GM20000 (cell line): Measurements from ENCODE around the gene PARVB.

Source experiments
- DNase-seq: peaks from one replicate; pipeline ENCODE4 v3.0.0; 2012; ENCODE audit warnings: low spot score
- CTCF ChIP-seq: IDR thresholded peaks from 2 replicates; pipeline ENCODE4 v1.5.1; 2012; ENCODE audit warnings: mild to moderate bottlenecking, control low read depth; ENCODE audit errors: extremely low read depth, missing control alignments

Gene PARVB

DNA sequence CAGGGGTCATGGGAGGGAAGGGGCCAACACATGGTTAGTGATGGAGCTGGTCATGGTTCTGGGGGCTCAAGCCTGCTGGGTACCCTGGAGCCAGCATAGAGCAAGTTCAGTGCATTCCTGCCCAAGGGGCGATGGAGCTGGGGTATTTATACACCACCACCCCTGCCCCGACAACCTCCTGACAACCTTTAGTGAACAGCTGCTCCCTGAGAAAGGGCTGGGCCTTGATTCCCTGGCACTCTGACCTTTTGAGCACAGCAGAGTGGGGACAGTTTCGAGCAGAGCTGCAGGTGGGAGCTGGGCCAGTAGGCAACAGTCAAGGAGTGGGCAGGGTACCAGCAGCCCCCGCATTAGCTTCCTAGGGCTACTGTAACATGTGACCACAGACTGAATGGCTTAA is 162.6 kb downstream of the PARVB start:
- TF ChIP-seq CTCF, result no peak
- no peak for DNase-seq

GRCh38 chr22:44187652-44188230 is 163.6 kb downstream of the PARVB start:
- TF ChIP-seq CTCF, result no peak

GRCh38 chr22:44188316-44188715 is 164.2 kb downstream of the PARVB start:
- DNase-seq, result no peak
- no peak for TF ChIP-seq CTCF

More at GRCh38 chr22:44187652-44188230, 163.6 kb downstream of the PARVB start:
- no peak for DNase-seq

DNA sequence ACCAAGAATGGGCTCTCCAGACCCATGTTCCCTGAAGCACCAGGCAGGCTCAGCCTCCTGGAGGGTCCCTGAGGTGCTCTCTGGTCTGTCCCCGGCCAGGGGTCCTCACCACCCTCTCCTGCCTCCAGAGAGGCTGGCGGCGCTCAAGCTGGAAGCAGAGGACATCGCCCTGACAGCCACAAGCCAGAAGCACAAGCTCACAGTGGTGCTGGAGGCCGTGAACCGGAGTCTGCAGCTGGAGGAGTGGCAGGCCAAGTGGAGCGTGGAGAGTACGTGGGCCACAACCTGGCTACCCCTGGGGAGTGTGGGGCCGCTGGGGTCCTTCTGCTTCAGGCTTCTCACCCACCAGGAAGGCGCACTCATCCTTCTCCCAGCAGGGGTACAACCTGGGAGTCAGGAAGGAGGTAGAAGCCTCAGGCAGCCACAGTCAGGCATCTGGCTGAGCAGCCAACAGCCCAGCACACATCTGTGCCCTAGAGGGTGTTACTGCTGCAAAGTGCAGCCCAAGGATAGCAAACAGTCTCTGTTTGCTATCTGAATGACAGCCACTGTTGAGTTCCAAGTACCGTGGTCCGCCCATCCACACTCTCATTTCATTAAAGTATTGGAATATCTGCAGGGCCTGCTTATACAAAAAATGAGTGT is 165.0 kb downstream of the PARVB start:
- no peak for TF ChIP-seq CTCF
- DNase-seq, result no peak

DNA sequence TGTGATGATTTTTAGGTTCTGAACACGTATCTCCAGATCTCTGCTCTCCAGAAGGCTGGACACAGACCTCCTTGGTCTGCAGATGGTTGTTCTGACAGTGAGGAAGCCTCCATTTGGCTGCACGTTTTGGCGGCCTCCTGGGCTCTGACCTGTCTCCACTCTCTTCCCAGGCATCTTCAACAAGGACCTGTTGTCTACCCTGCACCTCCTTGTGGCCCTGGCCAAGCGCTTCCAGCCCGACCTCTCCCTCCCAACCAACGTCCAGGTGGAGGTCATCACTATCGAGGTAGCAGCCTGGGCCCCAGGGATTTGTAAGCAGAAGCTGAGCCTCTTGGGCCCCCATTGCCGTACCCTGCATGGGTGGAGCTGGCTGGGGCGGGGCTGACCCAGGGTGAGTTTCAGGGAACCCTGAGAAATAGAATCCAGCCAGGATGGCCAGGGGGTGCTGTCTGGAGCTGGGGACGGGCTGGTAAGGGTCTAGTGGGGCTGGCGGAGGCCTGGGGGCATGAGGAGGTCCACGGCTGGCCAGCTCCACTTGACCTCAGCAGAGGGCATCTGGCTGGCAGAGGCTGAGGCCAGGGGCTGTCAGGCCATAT is 166.4 kb downstream of the PARVB start:
- TF ChIP-seq CTCF, result no peak
- no peak for DNase-seq

- peak; percentile 57 for DNase-seq
- no peak for TF ChIP-seq CTCF
Observed at GRCh38 chr22:44191036-44191454, 166.9 kb downstream of the PARVB start.

GRCh38 chr22:44192098-44192815 is 168.2 kb downstream of the PARVB start:
- no peak for TF ChIP-seq CTCF
- DNase-seq, result no peak
